Prostate gland (tissue), 2 donors: ENCODE results near the gene ETFB. TPM values are rescaled to one million over a fixed set of nuclear protein-coding genes. Genes with fewer than 3 reads are reported as not detected.

ENCODE experiments used
- DNase-seq: peaks from one replicate; pipeline ENCODE4 v3.0.0-alpha.2; 2019; ENCODE audit warnings: low spot score
- H3K27ac ChIP-seq, 2 donors: fragments of 200-600 bp; sonication (generic); 2 replicates each; pipeline ENCODE4 v1.5.1; 2017 to 2019
- H3K27me3 ChIP-seq: fragments of 200-600 bp; sonication (generic); replicated peaks from 2 replicates; pipeline ENCODE4 v1.5.1; 2019; ENCODE audit not compliant: insufficient read depth
- H3K36me3 ChIP-seq, 2 donors: fragments of 200-600 bp; sonication (generic); 1 replicate in 1 of 2; 2 replicates in 1 of 2; pipeline versions ENCODE4 v1.5.1 to v1.8.1; 2017 to 2019
- H3K4me1 ChIP-seq: fragments of 200-600 bp; sonication (generic); replicated peaks from 2 replicates; pipeline ENCODE4 v1.5.1; 2019
- H3K4me3 ChIP-seq, 2 donors: fragments of 200-600 bp; sonication (generic); 2 replicates each; pipeline ENCODE4 v1.5.1; 2017 to 2019
- H3K9me3 ChIP-seq: fragments of 200-600 bp; sonication (generic); 2 replicates; pipeline ENCODE4 v1.5.1; 2017
- POLR2A ChIP-seq: fragments of 450-650 bp; IDR thresholded peaks from one replicate; pipeline ENCODE4 v1.6.1; 2016; ENCODE audit warnings: antibody characterized with exemption, mild to moderate bottlenecking
- POLR2AphosphoS5 ChIP-seq: sonication (generic); formaldehyde crosslinking; IDR thresholded peaks from one replicate; pipeline ENCODE4 v1.6.1; 2017; ENCODE audit warnings: antibody characterized with exemption
- WGBS: methylation state at CpG from one replicate; pipeline ENCODE4 v1.1.5; 2018; 5-methylcytosine and 5-hydroxymethylcytosine counted together
- intact Hi-C: fragments of 100-400 bp; cut with DNase I; formaldehyde crosslinking; loops from one replicate; pipeline ENCODE4 v1.14.2; 2022
- total RNA-seq, 2 donors: library from RNA; depleted of rRNA; stranded (reverse); fragments of >200 nt; gene quantifications; one replicate each; pipeline ENCODE4 v1.1.0, GENCODE V29; 2016
- TF ChIP-seq, protein P1 (sequence below), 4 experiments: fragments of 200-600 bp in 2 of 4; fragments of 450-650 bp in 2 of 4; sonication (generic) in 2 of 4; IDR thresholded peaks; 1 replicate in 3 of 4; 2 replicates in 1 of 4; pipeline ENCODE4 v1.5.1; 2016 to 2019; ENCODE audit warnings: antibody characterized with exemption in 4 of 4, mild to moderate bottlenecking in 2 of 4, moderate library complexity in 2 of 4

The ETFB gene
- 100 to 1,000 TPM in 1 of 2 donors, 10 to 100 TPM in 1; 82.8 to 118 TPM for total RNA-seq

DNA sequence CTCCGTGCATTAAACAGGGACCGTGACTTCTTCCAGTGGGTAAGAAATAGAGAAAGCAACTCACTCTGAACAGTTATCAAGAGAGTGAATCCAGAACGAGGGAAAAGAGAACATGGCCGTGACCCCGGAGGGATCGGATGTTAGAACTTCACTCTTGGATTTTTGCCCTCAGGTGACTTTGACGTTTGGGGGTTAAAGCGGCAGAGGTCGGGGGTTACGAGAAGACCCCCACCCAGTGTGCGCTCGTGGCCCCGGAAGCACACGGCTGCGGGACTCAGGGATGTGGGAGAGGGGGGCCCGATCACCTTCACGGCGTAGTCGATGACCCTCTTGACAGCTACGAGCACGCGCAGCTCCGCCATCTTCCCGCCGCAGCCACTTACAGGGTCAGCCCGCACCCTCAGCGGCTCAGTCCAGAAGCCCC is at the start of gene ETFB:
Gene ETFB, minus strand, starts transcription at position 424 of the 424 bp plus-strand sequence. Its CDS starts 62 bp downstream, at position 362.
- WGBS, result under 1% methylated on average over 27 of the region's 27 CpGs
- Histone ChIP-seq H3K27ac (peak within 1 kb of the TSS; percentile 85 to 86), H3K27me3 (no peaks in the 10 kb centered on the region), H3K4me1 (peaks cover 8% of the 10 kb centered on the region), H3K36me3 (no peaks in the 10 kb centered on the region), H3K9me3 (no peaks in the 10 kb centered on the region), H3K4me3 (peak within 1 kb of the TSS; percentile 61 to 76)
- intact Hi-C loops, result loop anchor here (2.0 to 5.0 kb wide), 2 partner anchors 25 to 336 kb away; no protein-coding TSS in a partner anchor
- TF ChIP-seq, protein P1, sequence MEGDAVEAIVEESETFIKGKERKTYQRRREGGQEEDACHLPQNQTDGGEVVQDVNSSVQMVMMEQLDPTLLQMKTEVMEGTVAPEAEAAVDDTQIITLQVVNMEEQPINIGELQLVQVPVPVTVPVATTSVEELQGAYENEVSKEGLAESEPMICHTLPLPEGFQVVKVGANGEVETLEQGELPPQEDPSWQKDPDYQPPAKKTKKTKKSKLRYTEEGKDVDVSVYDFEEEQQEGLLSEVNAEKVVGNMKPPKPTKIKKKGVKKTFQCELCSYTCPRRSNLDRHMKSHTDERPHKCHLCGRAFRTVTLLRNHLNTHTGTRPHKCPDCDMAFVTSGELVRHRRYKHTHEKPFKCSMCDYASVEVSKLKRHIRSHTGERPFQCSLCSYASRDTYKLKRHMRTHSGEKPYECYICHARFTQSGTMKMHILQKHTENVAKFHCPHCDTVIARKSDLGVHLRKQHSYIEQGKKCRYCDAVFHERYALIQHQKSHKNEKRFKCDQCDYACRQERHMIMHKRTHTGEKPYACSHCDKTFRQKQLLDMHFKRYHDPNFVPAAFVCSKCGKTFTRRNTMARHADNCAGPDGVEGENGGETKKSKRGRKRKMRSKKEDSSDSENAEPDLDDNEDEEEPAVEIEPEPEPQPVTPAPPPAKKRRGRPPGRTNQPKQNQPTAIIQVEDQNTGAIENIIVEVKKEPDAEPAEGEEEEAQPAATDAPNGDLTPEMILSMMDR (IDR thresholded peaks at IDR 0.05), result no peak
- TF ChIP-seq POLR2A, result no peak
- no peak for TF ChIP-seq POLR2AphosphoS5
- no peak for DNase-seq

DNA sequence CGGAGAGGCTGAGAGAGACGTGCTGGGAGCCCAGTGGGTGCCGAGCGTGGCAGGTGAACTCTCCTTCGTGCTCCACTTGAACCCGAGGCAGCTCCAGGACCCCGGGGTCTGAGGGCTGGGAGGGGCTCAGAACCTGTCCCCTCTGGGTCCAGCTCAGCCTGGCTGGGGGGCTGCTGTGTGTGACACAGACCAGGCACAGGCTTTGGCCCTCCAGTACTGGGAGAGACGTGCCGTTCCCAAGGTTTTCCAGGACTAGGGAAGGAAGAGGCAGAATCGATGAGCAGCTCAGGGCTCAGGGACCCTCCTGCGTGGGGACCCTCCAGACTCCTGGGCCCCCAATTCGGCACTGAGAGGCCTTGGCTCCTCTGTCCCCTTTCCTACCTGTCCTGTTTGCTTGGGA is 49.0 kb upstream of the ETFB start:
- TF ChIP-seq POLR2A (no peak), POLR2AphosphoS5 (no peak)
- TF ChIP-seq, protein P1 (IDR thresholded peaks at IDR 0.05), result no peak
- WGBS, result 91% methylated on average over 12 of the region's 12 CpGs
- H3K36me3 ChIP-seq, result no peaks in the 10 kb centered on the region
- no peak for DNase-seq
- intact Hi-C loops, result no loop called here
- no peaks in the 10 kb centered on the region for H3K9me3 ChIP-seq
- no peak overlapping the region for H3K4me3 ChIP-seq
- H3K27me3 ChIP-seq, result no peaks in the 10 kb centered on the region
- H3K4me1 ChIP-seq, result no peaks in the 10 kb centered on the region
- H3K27ac ChIP-seq, result no peak overlapping the region

DNA sequence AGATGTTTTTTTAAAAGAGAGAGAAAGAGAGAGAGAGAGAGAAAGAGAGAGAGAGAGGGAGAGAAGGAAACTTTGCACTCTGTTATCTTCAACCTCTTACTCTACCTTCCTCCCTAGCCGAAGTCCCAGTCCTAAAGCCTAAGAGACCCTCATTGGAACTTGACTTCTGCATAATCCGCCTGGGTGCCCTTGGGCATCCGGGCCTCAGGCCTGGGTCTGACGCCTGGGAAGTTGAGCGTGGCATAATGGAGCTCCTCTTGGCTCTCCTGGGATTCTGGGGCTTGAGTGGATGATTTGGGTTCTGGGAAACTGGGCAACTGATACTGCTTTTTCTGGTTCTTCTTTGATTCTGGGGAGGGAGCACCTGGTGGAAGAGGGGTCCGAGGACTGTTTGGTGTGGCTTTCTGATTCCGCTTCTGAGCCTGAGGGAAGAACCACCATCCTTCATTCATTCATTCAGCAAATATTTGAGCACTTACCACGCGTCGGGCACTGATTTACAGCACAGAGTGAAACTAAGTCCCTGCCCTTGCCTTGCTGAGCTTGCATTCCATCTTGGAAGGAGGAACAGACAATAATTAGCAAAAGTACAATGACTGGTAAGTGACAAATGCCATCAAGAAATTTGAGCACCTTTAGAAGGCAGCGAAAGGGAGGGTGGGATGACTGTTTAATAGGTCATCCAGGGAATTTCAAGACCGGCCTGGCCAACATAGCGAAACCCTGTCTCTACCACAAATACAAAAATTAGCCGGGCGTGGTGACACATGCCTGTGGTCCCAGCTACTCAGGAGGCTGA is 45.0 kb upstream of the ETFB start:
- 87% methylated on average over 15 of the region's 15 CpGs for WGBS
- H3K4me3 ChIP-seq, result no peak overlapping the region
- DNase-seq, result no peak
- H3K9me3 ChIP-seq, result no peaks in the 10 kb centered on the region
- no peak overlapping the region for H3K27ac ChIP-seq
- intact Hi-C loops, result no loop called here
- H3K4me1 ChIP-seq, result no peaks in the 10 kb centered on the region
- TF ChIP-seq, protein P1 (IDR thresholded peaks at IDR 0.05), result no peak
- TF ChIP-seq POLR2A, result no peak
- no peak for TF ChIP-seq POLR2AphosphoS5
- no peaks in the 10 kb centered on the region for H3K36me3 ChIP-seq
- H3K27me3 ChIP-seq, result no peaks in the 10 kb centered on the region

DNA sequence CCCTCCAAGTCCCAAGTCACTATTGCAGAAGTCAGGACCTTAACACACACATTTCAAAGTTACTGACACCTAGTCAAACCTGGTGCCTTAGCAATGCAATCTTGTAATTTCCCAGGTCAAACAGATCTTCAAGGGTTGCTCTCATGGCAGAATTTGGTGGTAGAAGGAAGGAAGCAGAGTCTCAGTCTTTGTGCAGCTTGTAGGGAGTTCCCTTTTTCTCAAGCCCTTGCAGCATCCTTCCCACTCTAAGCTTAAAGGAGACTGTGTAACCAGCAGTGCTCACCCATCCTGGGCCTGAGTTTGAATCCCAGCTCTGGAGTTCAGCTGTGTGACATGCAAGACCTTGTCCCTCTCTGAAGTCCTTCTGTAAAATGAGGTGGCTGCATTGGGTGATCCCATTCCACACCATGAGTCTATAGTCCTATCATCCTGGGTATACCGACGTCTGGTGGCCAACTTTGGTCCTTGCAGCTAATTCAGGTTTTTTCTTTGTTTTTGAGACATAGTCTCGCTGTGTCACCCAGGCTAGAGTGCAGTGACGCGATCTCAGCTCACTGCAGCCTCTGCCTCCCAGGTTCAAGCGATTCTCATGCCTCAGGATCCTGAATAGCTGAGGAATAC is 41.4 kb upstream of the ETFB start:
- 70% methylated on average over 6 of the region's 6 CpGs for WGBS
- no peak for DNase-seq
- Histone ChIP-seq H3K36me3 (no peaks in the 10 kb centered on the region), H3K4me1 (no peaks in the 10 kb centered on the region), H3K4me3 (no peak overlapping the region), H3K27me3 (no peaks in the 10 kb centered on the region), H3K27ac (no peak overlapping the region), H3K9me3 (no peaks in the 10 kb centered on the region)
- no peak for TF ChIP-seq POLR2A
- TF ChIP-seq, protein P1 (IDR thresholded peaks at IDR 0.05), result peak in 1 of 4 experiments; percentile 8
- intact Hi-C loops, result no loop called here
